Common myeloid progenitor, CD34-positive (primary cell): ENCODE results near the gene ZNF746.

Experiments
- CTCF ChIA-PET: fragments of 350-600 bp; sonication (Branson Sonifier 250); formaldehyde crosslinking; loops from one replicate; lab custom pipeline; 2021; ENCODE audit warnings: antibody characterized with exemption; lab: Charles Lee
- POLR2A ChIA-PET: fragments of 350-600 bp; sonication (Branson Sonifier 250); formaldehyde crosslinking; loops from one replicate; lab custom pipeline; 2021; ENCODE audit warnings: antibody characterized with exemption; lab: Charles Lee
- DNase-seq, 3 donors: peaks; one replicate each; pipeline versions ENCODE4 v3.0.0 to v3.0.0-alpha.2; 2013
- H3K27ac ChIP-seq, 2 experiments: 1 replicate in 1 of 2; 2 replicates in 1 of 2; pipeline ENCODE4 v1.7.0; 2013; ENCODE audit warnings: inconsistent platforms in 2 of 2, low read length in 2 of 2, mild to moderate bottlenecking in 2 of 2, low read depth in 1 of 2, moderate library complexity in 1 of 2; ENCODE audit not compliant: severe bottlenecking in 2 of 2, insufficient read depth in 1 of 2, poor library complexity in 1 of 2
- H3K27me3 ChIP-seq, 5 experiments: replicated peaks in 2 of 5; 1 replicate in 3 of 5; 2 replicates in 2 of 5; pipeline versions ENCODE4 v1.6.1 to v1.7.0; 2013; ENCODE audit warnings: low read length in 4 of 5, mild to moderate bottlenecking in 2 of 5, moderate library complexity in 2 of 5, inconsistent platforms in 1 of 5; ENCODE audit not compliant: insufficient read depth in 5 of 5, control insufficient read depth in 4 of 5
- H3K36me3 ChIP-seq, 4 experiments: 1 replicate in 2 of 4; 2 replicates in 2 of 4; pipeline versions ENCODE4 v1.6.1 to v1.7.0; 2013; ENCODE audit warnings: low read length in 3 of 4, control low read depth in 1 of 4, mild to moderate bottlenecking in 1 of 4; ENCODE audit not compliant: control insufficient read depth in 4 of 4, insufficient read depth in 4 of 4
- H3K4me1 ChIP-seq, 4 experiments: 1 replicate in 3 of 4; 2 replicates in 1 of 4; pipeline versions ENCODE4 v1.6.1 to v1.7.1; 2013; ENCODE audit warnings: low read length in 3 of 4, mild to moderate bottlenecking in 3 of 4, control low read depth in 1 of 4, inconsistent platforms in 1 of 4, moderate library complexity in 1 of 4; ENCODE audit not compliant: control insufficient read depth in 4 of 4, insufficient read depth in 4 of 4; ENCODE audit errors: control extremely low read depth in 1 of 4
- H3K4me3 ChIP-seq, 7 experiments: 1 replicate in 4 of 7; 2 replicates in 3 of 7; pipeline versions ENCODE4 v1.5.1 to v1.7.0; 2013; ENCODE audit warnings: mild to moderate bottlenecking in 7 of 7, low read length in 6 of 7, moderate library complexity in 6 of 7, inconsistent platforms in 2 of 7, low read depth in 2 of 7, control low read depth in 1 of 7; ENCODE audit not compliant: insufficient read depth in 4 of 7, control insufficient read depth in 1 of 7; ENCODE audit errors: extremely low read depth in 1 of 7
- H3K9me3 ChIP-seq, 5 experiments: 1 replicate in 4 of 5; 2 replicates in 1 of 5; pipeline versions ENCODE4 v1.6.1 to v1.7.1; 2013; ENCODE audit warnings: low read length in 4 of 5, mild to moderate bottlenecking in 2 of 5, inconsistent platforms in 1 of 5, low read depth in 1 of 5, moderate library complexity in 1 of 5; ENCODE audit not compliant: control insufficient read depth in 4 of 5, insufficient read depth in 2 of 5; ENCODE audit errors: control extremely low read depth in 1 of 5
- WGBS: methylation state at CpG from one replicate; pipeline ENCODE4 v1.1.5; 2013; ENCODE audit not compliant: insufficient coverage; 5-methylcytosine and 5-hydroxymethylcytosine counted together

ZNF746 gene

DNA sequence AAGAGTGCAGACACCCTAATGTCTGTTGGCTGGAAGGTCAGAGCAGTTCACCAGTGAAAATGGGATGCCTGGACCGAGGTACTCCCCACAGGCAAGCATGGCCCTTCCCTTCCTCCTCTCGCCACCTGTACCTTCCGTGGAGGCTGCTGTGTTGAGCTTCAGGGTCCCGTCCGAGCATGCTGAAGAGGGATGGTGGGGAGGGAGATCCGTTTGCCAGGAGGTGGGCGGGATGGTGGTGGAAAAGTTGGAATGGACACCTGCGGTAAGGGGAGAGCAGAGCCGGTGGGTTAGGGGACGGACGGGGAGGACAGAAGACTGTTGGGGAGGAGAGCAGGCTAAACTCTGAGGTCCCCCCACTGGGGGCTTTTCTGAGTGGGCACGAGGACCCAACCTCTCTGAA is 20.8 kb downstream of the ZNF746 start:
- Histone ChIP-seq H3K4me1 (no peaks in the 10 kb centered on the region), H3K27ac (no peak overlapping the region), H3K4me3 (no peak overlapping the region), H3K36me3 (peaks cover 31 to 75% (median 58%) of the 10 kb centered on the region in 4 experiments), H3K9me3 (peaks cover 0 to 13% (median 6%) of the 10 kb centered on the region in 5 experiments), H3K27me3 (no peaks in the 10 kb centered on the region)
- no peak for DNase-seq
- 98% methylated on average over 8 of the region's 12 CpGs for whole genome bisulfite sequencing
- POLR2A ChIA-PET = no interaction called here
- CTCF ChIA-PET = no interaction called here

DNA sequence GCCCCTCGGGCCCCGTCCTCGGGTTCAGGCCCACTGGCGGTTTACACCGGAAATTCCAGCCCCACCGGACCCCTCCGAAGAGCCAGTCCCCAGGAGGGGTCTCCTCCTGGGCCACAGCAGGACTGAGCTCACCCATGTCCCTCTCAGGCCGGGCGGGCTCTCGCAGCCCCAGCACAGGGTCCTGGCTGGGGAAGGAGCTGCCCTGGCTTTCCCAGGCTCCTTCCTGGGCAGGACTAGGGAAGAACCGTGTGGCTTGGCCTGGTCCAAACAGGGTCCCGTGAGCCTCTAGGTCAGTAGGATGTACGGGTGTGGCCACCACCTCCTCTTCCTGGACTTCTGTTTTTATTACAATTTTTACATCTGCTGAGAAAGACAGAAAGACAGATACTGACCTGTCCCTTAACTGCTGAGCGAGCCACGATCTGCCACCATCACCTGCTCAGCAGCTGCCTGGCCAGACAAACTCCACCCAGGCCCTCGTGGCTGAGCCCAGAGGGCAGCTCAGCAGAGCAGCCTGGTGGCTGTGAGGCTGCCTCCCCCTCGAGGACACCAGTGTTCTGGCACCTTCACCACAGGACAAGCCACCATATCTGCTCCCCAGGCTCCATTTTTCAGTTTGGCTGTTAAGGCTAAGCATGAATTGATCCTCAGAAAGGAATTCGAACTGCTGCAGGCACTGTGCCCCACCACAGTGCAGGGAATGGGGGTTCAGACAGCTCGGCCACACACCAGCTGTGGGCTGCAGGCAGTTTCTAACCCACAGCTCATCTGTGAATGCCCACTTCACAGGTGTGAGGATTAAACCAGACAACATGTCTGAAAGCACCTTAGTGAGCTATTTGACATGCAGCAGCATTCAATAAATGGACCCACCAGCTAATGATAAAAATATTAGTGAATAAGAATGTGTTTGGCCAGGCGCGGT is 22.2 kb downstream of the ZNF746 start:
- no peak overlapping the region for H3K4me3 ChIP-seq
- no peaks in the 10 kb centered on the region for H3K4me1 ChIP-seq
- CTCF ChIA-PET = interaction anchor here (1.0 to 1.7 kb wide), 4 partner anchors 8 to 123 kb away, joined by 4 to 5 read pairs (median 4); no protein-coding TSS in a partner anchor
- WGBS = 98% methylated on average over 21 of the region's 21 CpGs
- no peak for DNase-seq
- POLR2A ChIA-PET = no interaction called here
- no peak overlapping the region for H3K27ac ChIP-seq
- H3K27me3 ChIP-seq = no peaks in the 10 kb centered on the region
- H3K36me3 ChIP-seq = peaks cover 27 to 81% (median 65%) of the 10 kb centered on the region in 4 experiments
- peaks cover 3 to 13% (median 6%) of the 10 kb centered on the region in 5 experiments for H3K9me3 ChIP-seq

DNA sequence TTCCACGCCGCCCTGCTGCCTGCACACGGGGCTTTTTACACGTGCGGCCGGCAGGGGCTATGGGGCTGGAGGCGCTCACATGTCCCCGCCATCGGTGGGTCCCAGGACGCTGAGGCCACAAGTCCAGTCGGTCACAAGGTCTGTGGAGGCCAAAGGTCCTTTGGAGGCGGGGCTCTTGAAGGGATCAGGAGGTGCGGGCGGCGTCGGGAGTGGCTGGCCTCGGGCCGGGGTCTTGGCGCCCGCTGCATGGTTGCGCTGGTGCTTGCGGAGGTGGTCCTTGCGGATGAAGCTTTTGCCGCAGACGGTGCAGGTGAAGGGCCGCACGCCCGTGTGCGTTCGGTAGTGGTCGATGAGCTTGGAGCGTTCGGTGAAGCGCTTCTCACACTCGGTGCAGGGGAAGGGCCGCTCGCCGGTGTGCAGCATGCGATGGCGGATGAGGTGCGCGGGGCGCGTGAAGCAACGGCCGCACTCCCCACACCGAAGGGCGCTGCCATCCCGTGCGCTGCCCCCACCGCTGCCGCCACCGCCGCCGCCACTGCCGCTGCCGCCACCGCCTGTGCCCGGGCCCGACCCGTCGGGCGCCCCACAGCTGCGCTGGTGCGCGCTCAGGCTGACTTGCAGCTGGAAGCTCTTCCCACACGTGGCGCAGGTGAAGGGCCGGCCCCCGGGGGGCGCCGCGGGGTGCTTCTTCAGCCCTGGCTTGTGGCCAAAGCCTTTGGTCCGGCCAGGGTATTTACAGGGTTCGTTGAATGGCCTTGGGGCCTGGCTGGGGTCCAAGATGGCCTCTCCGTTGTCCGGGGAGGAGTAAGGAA is 23.1 kb downstream of the ZNF746 start:
- no peak overlapping the region for H3K27ac ChIP-seq
- H3K4me1 ChIP-seq = no peaks in the 10 kb centered on the region
- no peaks in the 10 kb centered on the region for H3K27me3 ChIP-seq
- H3K4me3 ChIP-seq = no peak overlapping the region
- WGBS = 98% methylated on average over 76 of the region's 77 CpGs
- H3K9me3 ChIP-seq = peaks cover 3 to 9% (median 6%) of the 10 kb centered on the region in 5 experiments
- peaks cover 24 to 74% (median 60%) of the 10 kb centered on the region in 4 experiments for H3K36me3 ChIP-seq
- ChIA-PET POLR2A (no interaction called here), CTCF (interaction anchor here (1.0 to 1.7 kb wide), 3 partner anchors 20 to 124 kb away, joined by 4 to 5 read pairs (median 5); no protein-coding TSS in a partner anchor)
- DNase-seq = no peak

GRCh38 chr7:149473251-149473650 is 24.4 kb downstream of the ZNF746 start:
- no peaks in the 10 kb centered on the region for H3K27me3 ChIP-seq
- no peak overlapping the region for H3K27ac ChIP-seq
- H3K4me1 ChIP-seq = no peaks in the 10 kb centered on the region
- H3K36me3 ChIP-seq = peaks cover 19 to 63% (median 53%) of the 10 kb centered on the region in 4 experiments
- 93% methylated on average over 5 of the region's 6 CpGs for WGBS
- DNase-seq = no peak
- ChIA-PET CTCF (no interaction called here), POLR2A (no interaction called here)
- H3K4me3 ChIP-seq = no peak overlapping the region
- peaks cover 0 to 4% (median 0%) of the 10 kb centered on the region in 5 experiments for H3K9me3 ChIP-seq

DNA sequence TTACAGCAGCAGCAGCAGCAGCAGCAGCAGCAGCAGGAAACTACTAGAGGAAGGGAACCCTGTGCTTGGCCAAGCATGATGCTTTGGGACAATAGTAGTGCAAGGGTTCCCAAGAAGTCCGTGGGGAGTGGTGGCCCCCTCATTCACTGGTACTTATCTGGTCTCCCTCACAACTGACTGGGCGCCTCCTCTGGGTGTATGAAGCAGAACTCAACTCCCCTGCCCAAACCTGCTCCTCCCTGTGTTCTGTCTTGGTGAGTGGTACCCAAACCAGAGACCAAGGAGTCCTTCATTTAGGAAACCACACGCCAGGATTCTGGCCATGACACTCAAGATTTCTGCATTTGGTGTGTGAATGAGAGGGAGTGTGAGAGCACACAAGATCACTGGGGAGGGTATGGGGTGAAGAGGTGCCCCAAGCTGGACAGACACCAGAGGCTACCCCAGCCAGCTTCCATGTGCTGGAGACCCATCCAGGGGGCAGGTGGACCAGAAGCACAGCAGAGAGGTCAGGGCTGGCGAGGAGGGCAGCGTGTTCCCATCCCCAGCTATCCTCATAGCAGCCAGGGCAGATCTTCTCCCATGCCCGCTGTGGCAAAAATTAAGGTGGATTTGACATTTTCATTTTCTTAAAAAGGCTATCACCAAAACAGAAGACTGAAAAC is 26.2 kb downstream of the ZNF746 start:
- Histone ChIP-seq H3K4me1 (no peaks in the 10 kb centered on the region), H3K4me3 (no peak overlapping the region), H3K36me3 (peaks cover 9 to 46% (median 38%) of the 10 kb centered on the region in 4 experiments), H3K27ac (no peak overlapping the region), H3K27me3 (no peaks in the 10 kb centered on the region), H3K9me3 (peaks cover 0 to 10% (median 0%) of the 10 kb centered on the region in 5 experiments)
- POLR2A ChIA-PET = no interaction called here
- WGBS = 100% methylated on average over 4 of the region's 6 CpGs
- no peak for DNase-seq
- CTCF ChIA-PET = no interaction called here

DNA sequence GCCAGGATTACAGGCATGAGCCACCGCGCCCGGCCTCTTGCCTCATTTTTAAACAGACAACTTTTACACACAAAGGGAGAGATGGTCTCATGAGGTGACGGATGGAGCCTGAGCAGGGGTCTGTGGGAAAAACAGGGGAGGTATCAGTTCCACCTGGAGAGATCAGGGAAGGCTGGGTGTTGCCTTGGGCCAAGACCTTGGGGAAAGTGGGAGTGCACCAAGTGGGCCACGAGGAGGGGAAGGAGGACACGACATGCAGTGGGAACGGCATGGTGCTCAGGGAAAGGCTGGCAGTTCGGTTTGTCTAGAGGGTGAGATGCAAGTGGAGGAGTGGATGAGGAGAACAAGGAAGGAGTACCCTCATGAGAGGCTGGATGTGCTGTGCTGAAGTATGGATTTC is 27.8 kb downstream of the ZNF746 start:
- Histone ChIP-seq H3K27me3 (no peaks in the 10 kb centered on the region), H3K9me3 (peaks cover 0 to 16% (median 0%) of the 10 kb centered on the region in 5 experiments), H3K27ac (no peak overlapping the region), H3K36me3 (peaks cover 9 to 32% (median 28%) of the 10 kb centered on the region in 4 experiments), H3K4me1 (no peaks in the 10 kb centered on the region), H3K4me3 (no peak overlapping the region)
- no peak for DNase-seq
- CTCF ChIA-PET = no interaction called here
- WGBS = 94% methylated on average over 5 of the region's 8 CpGs
- POLR2A ChIA-PET = no interaction called here
